Sciatic nerve (tissue), 2 donors: ENCODE results near the gene NIPAL4. TPM values are rescaled to one million over a fixed set of nuclear protein-coding genes. Genes with fewer than 3 reads are reported as not detected.

ENCODE experiments used
- ATAC-seq: fragments of 200-7000 bp; cut with Tn5 transposase; one replicate; pipeline ENCODE4 v1.9.1; 2020; ENCODE audit warnings: mild to moderate bottlenecking, moderate library complexity
- DNase-seq: peaks from one replicate; pipeline ENCODE4 v3.0.0-alpha.2; 2020; ENCODE audit warnings: low spot score
- intact Hi-C: fragments of 100-400 bp; cut with DNase I; formaldehyde crosslinking; loops from one replicate; pipeline ENCODE4 v1.14.2; 2022
- total RNA-seq: library from RNA; stranded (reverse); fragmentation: NEBNext Ultra II Directional; extraction: Animal tissue kit (Norgen Biotek cat#: 25700); gene quantifications from one replicate; pipeline ENCODE4 v1.2.1, GENCODE V29; 2021
- donor health status: DM: no; HTN: no; CAD: no.
- donor health status: DM: no; HTN: no; CAD: no.

Gene NIPAL4
- total RNA-seq, 1 donor from 2014 or later: 0.36 TPM

DNA sequence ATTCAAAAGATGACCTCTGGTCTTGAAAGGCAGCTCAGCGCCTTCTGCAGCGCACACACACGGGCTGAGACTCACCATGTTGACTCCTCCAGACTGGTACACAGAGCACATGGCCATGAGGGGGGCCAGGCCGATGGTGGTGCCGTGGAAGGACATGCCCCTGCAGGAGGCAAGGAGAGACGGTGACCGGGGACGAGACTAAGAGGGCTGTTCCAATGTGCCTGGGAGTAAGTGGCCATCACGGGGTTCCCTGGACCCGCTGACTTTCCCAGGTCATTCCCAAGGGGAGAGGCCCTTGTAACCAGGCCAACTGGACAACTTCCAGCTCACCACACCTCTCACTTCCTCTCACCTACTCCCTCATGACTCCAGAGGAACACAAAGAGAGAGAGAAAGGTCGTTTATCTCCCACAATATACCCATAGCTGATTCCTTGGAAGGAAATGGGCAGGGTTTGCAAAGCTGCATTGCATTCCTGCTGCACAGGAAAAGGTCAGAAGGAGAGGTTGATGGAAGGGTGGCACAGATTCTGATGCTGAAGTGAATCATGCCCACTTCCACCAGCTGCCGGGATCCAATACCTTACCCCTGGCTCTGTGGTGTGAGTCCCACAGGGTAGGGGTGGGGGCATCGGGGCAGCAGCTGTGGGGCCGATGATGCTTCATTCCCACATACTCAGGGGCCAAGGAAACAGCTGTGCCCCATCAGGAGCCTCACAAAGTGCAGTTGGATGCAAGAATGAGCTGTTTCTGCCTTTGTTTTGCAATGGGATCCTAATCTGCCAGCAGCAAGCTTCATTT lies 47.2 kb downstream of the NIPAL4 start:
- DNase-seq: no peak
- intact Hi-C loops: no loop called here
- ATAC-seq: no peak

DNA sequence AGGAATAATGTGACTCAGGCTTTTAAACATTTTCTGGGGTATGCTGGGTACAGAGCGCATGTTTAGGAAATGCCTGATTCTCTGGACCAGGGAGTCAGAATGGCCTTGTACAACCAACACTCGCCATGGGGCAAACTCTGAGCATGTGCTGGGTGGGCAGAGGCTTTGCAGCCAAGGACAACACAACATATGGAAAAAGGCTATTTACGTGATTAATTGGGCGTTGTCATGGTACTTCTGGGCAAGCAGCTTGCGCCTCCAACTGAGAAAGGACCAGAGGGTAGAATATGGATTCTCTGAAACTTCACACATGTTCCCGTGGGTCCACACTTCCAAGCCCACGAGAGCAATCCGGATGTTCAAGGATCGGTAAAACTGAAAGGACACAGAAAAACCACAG lies 49.1 kb downstream of the NIPAL4 start:
- DNase-seq (no peak), ATAC-seq (no peak)
- intact Hi-C loops: no loop called here

DNA sequence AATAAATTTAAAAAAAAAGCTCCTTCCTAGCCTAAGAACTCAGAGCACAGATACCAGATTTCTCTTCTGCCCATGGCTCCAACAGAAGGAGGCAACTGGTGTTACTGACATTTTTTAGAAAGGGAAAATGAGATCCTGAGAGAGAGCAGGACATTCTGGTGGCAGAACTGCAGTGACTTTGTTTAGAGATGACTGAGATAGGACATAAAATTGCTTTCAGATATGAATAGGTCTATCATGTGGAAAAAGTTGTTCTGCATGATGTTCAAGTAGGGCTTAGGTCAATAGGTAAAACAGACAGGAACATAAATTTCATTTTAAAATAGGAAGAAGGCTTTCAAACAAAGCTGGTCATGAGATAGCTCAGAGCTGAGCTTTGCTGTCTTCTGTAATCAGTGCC lies 49.6 kb downstream of the NIPAL4 start:
- DNase-seq (no peak), ATAC-seq (no peak)
- intact Hi-C loops: no loop called here

DNA sequence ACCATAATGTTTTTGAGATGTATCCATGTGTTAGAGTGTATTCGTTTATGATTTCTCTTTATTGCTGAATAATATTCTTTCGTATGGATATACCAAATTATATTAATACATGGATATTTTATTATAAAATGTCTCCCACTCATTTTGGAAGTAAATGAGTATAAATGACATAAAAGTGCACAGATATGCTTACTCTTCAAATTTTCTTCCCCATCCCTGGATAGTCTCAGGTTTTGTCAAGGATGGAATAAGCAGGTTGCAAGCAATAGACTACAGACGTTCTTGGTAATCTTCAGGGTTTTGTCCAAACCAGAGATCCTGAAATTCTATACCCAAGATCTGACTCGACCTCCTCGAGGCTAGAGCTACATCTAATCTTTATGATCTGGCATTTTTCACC lies 50.7 kb downstream of the NIPAL4 start:
- DNase-seq: no peak
- ATAC-seq: no peak
- intact Hi-C loops: no loop called here

DNA sequence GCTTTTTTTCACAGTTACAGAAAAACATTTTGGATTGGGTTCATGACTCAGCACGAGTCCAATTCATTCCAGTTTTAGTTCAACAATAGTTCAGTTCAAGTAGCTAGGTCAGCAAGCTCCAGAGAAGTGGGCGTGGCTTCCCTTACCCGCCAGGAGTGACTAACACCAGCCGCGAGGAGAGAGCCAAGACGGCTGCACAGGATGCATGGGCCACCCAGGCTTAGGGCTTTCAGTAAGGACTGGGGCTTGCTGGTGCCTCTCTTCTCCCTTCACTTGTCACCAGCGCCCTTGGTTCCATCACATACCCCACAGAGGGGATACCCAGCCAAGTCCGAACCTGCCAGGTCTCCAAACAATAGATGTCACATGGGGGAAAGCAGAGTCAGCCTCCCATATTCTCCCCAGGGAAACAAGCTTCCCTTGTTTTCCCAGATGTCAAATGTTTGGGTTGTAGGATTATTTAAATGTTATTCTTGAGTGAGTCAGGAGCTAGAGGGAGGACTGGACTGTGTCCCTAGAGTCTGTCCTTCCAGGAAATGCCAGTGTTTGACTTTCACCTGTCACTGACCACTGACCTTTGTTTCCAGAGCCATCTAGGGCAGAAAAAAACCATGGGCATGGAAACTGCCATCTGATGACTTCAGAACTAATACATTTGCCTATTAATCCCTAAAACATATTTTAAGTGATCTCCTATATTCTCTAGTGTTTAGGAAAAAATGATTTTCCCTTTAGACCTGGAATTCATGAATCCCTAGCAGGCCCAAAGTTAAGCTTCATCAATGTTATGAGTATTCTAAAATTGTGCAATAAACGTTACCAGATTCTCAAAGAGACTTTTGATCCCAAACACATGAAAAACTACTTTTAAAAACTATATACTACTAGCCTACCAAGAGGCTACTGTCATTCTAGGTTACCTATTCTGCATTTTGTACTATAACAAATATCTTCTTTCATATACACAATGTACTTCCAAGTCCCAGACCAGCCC lies 51.9 kb downstream of the NIPAL4 start:
- ATAC-seq: peak; percentile 99
- DNase-seq: peak; percentile 97
- intact Hi-C loops: no loop called here

DNA sequence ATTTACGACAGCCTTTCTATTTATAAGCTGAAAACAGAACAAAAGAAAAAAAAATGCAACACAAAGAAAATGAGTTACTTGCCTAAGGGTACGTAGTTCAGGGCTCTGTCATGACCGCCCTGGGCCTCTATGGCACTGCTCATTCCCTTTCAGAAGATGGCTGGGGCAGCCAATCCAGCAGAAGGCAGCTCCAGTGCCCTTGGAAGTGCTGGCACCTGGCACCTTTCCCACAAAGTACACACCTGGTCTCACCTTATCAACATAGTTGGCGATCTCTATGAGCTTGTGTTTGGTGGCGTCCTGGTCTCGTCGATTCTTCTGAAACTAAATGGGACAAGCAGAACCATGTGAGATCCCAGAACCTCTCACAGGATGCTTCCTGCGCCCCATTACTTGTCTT lies 53.2 kb downstream of the NIPAL4 start:
- DNase-seq: no peak
- intact Hi-C loops: no loop called here
- ATAC-seq: no peak

DNA sequence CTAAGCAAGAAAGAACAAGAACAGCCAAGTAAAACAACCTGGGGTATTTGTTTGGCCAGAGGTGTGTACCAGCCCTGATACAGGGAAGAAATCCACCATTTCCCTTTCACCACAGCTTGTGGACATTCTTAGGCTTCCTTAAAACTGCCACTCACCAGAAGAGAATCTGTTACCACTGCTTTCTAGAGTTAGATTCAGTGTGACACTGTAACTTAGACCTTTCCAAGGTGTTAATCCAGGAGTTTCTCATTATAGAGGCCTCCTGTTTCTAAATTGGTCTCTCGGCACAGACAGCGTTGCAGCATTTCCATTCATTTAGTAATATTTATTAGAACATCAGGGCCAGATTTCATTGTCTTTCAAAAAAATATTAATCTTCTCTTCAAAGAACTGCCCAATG lies 55.0 kb downstream of the NIPAL4 start:
- no peak for DNase-seq
- ATAC-seq: no peak
- intact Hi-C loops: no loop called here

DNA sequence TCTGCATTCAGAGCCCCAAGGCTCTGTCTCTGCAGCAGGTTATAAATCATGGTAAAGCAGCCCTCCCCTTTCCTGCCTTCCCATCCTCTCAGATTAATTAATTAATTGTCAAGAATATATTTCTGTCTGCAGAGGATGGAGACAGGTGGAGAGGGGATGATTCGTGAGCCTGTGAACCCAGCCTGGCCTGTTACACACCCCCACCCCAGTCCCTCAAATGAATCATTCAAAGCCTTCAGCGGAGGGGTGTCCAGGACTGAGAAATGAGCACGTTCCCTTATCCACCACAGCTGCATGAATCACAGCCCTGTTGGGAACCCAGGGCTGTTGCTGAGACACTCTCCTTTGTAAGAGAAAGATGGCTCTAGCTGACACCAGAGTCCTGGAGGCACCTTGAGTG lies 56.0 kb downstream of the NIPAL4 start:
- no peak for DNase-seq
- no peak for ATAC-seq
- intact Hi-C loops: no loop called here

DNA sequence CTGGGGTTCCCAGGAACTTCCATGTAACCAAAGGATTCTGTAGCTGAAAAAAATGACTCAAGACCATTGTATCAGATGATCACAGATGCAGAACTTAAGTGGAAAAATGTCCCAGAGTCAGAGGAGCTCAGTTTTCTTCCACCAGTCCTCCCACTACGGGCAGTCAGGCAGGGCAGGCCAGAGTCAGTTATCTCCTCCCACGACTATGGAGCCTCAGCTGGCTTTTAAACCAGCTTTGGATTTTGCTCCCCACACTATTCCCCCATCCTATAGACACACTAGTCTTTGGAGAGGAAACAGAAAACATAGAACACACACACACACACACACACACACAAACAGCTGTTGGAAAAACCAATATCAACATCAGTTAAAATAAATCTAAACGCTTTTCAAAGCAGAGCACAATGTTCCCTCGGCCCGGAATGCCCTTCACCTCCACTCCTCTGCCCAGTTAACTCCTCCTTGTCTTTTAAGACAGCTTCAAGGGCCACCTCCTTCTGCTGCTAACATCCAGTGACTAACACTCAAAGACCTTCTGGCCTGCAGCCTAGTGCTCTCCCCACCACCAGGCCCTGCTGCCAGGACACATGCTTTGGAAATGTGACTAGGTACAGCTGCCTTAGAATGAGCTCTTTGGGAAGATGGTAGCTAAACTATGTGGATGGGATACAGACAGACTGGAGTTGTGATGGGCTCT lies 56.8 kb downstream of the NIPAL4 start:
- DNase-seq (no peak), ATAC-seq (peak; percentile 45)
- intact Hi-C loops: no loop called here

DNA sequence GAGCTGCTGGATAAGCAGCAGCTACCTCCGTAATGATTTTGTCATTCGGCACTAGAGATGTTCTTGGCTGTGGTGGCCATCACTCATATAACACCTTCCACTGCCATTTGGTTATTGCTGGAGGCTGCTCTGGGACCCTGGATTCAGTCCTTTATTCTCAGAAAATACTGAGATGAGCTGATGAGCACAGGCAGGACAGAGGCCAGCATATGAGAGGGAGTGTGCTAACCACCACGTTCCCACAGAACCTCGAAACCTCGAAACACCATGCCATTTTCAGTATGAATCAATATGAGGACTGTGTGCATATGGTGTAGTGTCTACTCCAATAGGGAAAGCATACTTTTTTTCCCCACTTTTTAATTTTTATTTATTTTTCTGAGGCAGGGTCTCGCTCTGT lies 59.0 kb downstream of the NIPAL4 start:
- ATAC-seq (no peak), DNase-seq (no peak)
- intact Hi-C loops: no loop called here

DNA sequence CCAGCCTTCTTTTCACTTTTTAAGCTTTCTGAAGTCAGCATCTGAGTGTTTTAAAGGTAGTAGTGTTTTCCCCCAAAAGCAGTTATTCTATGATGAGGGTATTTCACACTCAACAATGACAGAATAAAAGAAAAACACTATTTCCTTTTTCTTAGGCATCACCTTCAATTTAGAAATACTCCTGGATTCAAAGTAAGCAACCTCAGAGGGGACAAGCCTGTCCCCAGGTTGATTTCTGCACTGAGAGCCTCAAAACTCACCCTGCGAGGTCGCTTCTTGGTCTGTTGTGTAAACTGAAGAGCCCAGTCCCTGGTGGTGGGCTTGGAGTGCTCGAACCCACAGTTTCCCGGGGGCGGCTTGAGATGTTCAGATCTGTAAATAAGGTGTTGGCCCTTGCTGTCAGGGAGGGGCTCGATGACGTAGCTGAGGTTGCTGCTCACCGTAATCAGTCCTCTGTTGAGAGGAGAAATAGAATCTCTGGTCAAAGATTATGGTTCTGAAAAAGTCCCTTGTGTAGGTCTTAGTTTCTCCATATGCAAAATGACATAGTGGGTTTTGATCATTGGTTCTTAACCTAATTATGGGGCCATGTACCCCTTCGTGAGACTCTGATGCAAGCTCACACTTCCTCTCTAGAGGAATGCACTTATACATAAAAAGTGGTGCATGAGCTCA lies 59.7 kb downstream of the NIPAL4 start:
- no peak for ATAC-seq
- no peak for DNase-seq
- intact Hi-C loops: no loop called here

DNA sequence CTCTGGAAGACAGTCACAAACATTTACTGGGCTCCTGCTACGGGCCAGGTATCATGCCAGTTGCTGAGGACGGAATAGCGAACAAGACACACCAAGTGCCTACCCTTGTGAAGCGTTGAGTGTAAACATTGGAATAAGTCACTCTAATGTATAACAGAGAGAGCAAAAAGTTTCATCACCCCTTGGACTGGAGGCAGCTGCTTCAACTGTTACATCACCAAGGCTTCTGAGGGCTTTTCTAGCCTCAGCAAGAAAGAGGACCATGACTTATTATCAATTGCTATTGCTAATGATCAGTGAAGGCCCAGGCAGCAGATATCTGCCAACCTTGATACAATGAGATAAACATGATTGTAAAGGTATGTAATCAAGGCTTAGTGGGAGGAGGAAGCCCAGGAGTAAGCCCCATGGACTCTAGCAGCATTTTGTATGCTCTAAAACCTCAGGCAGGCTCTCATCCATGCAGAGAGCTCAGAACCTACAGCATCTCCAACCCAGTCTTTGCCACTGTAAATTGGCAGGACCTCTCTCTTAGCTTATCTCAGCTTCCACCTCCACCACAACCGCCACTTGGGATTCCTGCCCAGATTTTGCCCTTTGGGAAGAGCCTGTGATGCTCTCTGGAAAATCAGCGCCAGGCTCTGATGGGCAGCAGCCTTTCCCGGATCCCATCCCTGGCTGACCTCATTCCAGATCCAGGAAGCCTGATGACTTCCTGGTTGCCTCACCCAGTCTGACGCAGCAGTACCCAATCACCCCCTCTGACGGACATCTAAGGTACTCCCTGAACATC lies 61.1 kb downstream of the NIPAL4 start:
- intact Hi-C loops: no loop called here
- peak; percentile 63 for ATAC-seq
- no peak for DNase-seq

DNA sequence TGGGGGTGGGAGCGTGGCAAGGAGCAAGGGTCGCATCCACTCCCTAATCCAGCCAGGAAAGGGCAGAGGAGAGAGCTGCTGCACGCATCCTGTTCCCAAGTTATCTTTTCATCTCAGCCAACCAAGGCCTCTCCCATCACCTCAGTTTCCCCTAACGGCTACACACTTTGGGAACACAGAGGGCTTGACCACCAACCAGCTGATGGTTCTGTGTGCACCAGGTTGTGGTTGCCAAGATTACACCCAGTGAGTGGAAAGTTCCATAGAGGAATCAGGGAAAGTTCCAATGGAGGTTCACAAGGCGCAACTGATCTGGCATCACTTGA lies 61.7 kb downstream of the NIPAL4 start:
- no peak for ATAC-seq
- no peak for DNase-seq
- intact Hi-C loops: no loop called here

DNA sequence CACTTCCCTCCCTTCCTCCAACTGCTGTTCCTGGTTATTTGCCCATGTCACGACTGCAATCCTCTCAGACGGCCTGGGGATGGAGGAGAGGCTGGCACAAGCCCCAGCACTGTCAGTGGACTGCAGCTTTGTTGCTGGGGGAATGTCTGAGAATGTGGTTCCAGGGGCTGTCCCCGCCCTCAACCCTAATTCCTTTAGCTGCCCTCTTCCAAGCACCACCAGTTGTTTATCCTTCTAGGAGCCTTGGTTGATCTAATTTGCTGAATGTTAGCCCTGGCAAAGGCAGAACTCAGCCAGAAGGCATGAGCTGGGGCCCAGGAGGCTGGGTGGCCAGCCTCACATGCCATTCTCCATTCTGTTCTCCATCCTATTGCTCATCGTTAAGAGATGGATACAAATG lies 64.0 kb downstream of the NIPAL4 start:
- intact Hi-C loops: no loop called here
- no peak for ATAC-seq

More for the DNA sequence above, 64.0 kb downstream of the NIPAL4 start:
- no peak for DNase-seq

Other genes starting within 250 kb of the NIPAL4 start
- 23.6 TPM for gene CYFIP2, start 194.1 kb upstream of the NIPAL4 start, total RNA-seq
- gene ADAM19, start 115.6 kb downstream of the NIPAL4 start, total RNA-seq: 23.0 TPM
- gene SOX30, start 192.2 kb downstream of the NIPAL4 start, total RNA-seq: 0.13 TPM
- gene C5orf52, start 211.3 kb downstream of the NIPAL4 start, total RNA-seq: not detected